ENCODE data around the gene AP2S1. TPM values are rescaled to one million over a fixed set of nuclear protein-coding genes. Genes with fewer than 3 reads are reported as not detected.
A peak's percentile ranks its signal among the peaks of the same experiment; 100 is the strongest.

AP2S1 gene
- total and polyA plus RNA-seq, 2 of the 4 experiments (the other 2 are of a cell fraction), result 144 to 274 TPM

DNA sequence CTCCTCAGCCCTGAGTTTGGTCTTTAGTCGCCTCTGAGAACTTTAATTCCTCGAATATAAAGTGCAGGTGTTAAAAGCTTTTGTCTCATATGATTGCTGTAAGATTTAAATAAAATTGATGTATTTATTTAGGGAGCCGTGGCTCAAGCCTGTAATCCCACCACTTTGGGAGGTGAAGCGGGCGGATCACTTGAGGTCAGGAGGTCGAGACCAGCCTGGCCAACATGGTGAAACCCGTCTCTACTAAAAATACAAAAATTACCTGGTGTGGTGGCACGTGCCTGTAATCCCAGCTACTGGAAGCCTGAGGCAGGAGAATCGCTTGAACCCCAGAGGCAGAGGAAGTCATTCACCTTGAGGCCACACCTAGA lies 61.7 kb downstream of the AP2S1 start:
- H3K9me1 ChIP-seq (ENCODE audit: insufficient read depth, low read length), result peaks cover 19% of the 10 kb centered on the region
- no peak overlapping the region for H4K5ac ChIP-seq (ENCODE audit: low read depth, low read length)
- CTCF ChIA-PET, result interaction anchor here (1.1 kb wide), 1 partner anchor 51 kb away, joined by 5 read pairs; no protein-coding TSS in a partner anchor
- H2AFZ ChIP-seq (replicated peaks; ENCODE audit: low read length, poor library complexity), result peak overlapping the region; percentile 35
- H2BK15ac ChIP-seq (ENCODE audit: low read depth, low read length), result no peak overlapping the region
- no peak overlapping the region for H3K56ac ChIP-seq (ENCODE audit: extremely low read depth, insufficient read depth, low read length)
- H2BK5ac ChIP-seq (ENCODE audit: low read depth, low read length, poor library complexity, severe bottlenecking), result no peak overlapping the region
- peak overlapping the region; percentile 42; the same call in 1 of the 2 replicates for H2AK5ac ChIP-seq (ENCODE audit: low read depth, low read length)
- no peak overlapping the region for H3K18ac ChIP-seq (ENCODE audit: low read depth, low read length)
- peak overlapping the region; percentile 13; the same call in 1 of the 2 replicates for H4K91ac ChIP-seq (ENCODE audit: insufficient read depth, low read depth, low read length)
- H3K14ac ChIP-seq (replicated peaks; ENCODE audit: low read depth, low read length), result 0 out of 2 replicates have a peak overlapping the region, but pooled peaks have one; percentile 51
- H3K4ac ChIP-seq (ENCODE audit: low read depth, low read length), result 0 out of 2 replicates have a peak overlapping the region, but pooled peaks have one; percentile 59
- no peaks in the 10 kb centered on the region for H3K9me3 ChIP-seq (ENCODE audit: control insufficient read depth, insufficient read depth, low read length)
- no peaks in the 10 kb centered on the region for H3K27me3 ChIP-seq (ENCODE audit: control insufficient read depth, insufficient read depth, low read length)
- peaks cover 33% of the 10 kb centered on the region for H4K20me1 ChIP-seq (ENCODE audit: insufficient read depth, low read length)
- dilution Hi-C loops (cut with HindIII; ENCODE audit: low sequenced_read_pairs, unreplicated experiment), result no loop called here
- no peak for ATAC-seq (ENCODE audit: low read depth)
- no peak overlapping the region for H2AK9ac ChIP-seq (replicated peaks; ENCODE audit: low read depth, low read length, poor library complexity)
- BruUV-seq (replicated peaks), result no TSS peak
- intact Hi-C loops (cut with micrococcal nuclease), result loop anchor here (1.0 kb wide), 3 partner anchors 41 to 202 kb away; no protein-coding TSS in a partner anchor
- H2BK120ac ChIP-seq (ENCODE audit: low read depth, low read length), result no peak overlapping the region
- peaks cover 13% of the 10 kb centered on the region for H3K4me1 ChIP-seq (ENCODE audit: control insufficient read depth, insufficient read depth, low read length)
- peaks cover 14% of the 10 kb centered on the region for H3K36me3 ChIP-seq (ENCODE audit: control insufficient read depth, insufficient read depth, low read length)
- peak overlapping the region; percentile 68 for H3K4me2 ChIP-seq (ENCODE audit: low read depth, low read length)
- H3K4me3 ChIP-seq (ENCODE audit: insufficient read depth, low read depth, low read length), result no peak overlapping the region
- no peak overlapping the region for H3K23ac ChIP-seq (ENCODE audit: low read depth, low read length)
- no peak overlapping the region for H3K27ac ChIP-seq (ENCODE audit: insufficient read depth, low read length)
- H4K8ac ChIP-seq (ENCODE audit: low read depth in 2 of 2, low read length in 2 of 2), result peak overlapping the region in 1 of 2 experiments; percentile 64; a peak in 2 of 4 replicates
- H2BK20ac ChIP-seq (ENCODE audit: low read depth, low read length), result no peak overlapping the region
- DNase-seq, result no peak
- 48% methylated on average over 4 of the region's 9 CpGs; no CpG with 5 or more reads in 1 of the 2 experiments for WGBS, 2 experiments (ENCODE audit: extremely low coverage in 2 of 2, insufficient read length in 1 of 2)
- H3K79me1 ChIP-seq (ENCODE audit: low read depth in 1 of 2, low read length in 2 of 2), result peaks cover 4 to 39% of the 10 kb centered on the region in 2 experiments; a peak in 2 of 4 replicates
- POLR2A ChIA-PET (ENCODE audit: unreplicated experiment), result interaction anchor here (0.6 kb wide), 2 partner anchors 42 to 76 kb away, joined by 3 to 5 read pairs; no protein-coding TSS in a partner anchor
- in situ Hi-C loops (cut with MboI; ENCODE audit: low sequenced_read_pairs), result loop anchor here (10.0 kb wide), 1 partner anchor 56 kb away; no protein-coding TSS in a partner anchor
- no peak overlapping the region for H3K9ac ChIP-seq (ENCODE audit: low read depth, low read length)
- TF ChIP-seq RCOR1 (IDR thresholded peaks at IDR 0.05; ENCODE audit: insufficient replicate concordance, low read length), result no peak
- TF ChIP-seq MAFK (IDR thresholded peaks at IDR 0.05; ENCODE audit: low read depth, low read length), result no peak

Data from IMR-90 (cell line).